GM21723 (cell line): ENCODE measurements around the gene NPC2.
A peak's percentile ranks its signal among the peaks of the same experiment; 100 is the strongest.

Experiments
- ATAC-seq: cut with Tn5 transposase; IDR thresholded peaks from one replicate; pipeline ENCODE4 v1.9.1; 2021; ENCODE audit warnings: mild to moderate bottlenecking, moderate library complexity; ENCODE audit not compliant: unreplicated experiment

Gene NPC2

DNA sequence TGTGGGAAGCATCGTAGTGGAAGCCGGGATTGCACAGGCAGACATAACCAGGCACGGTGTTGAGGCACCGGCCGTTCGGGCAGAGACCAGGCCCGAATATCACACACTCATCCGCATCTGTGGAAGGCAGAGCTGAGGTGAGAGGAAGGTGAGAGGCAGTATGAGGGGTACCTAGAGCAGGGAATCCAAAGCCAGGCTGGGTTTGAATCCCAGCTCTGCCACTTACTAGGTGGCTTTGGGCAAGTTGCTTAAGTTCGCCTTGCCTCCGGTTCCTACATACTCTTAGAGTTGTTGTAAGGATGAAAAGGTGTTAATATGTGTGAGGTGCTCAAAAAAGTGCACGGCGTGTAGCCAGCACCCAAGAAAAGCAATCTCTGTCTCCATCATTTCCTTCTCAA lies 10.8 kb upstream of the NPC2 start:
- no peak for ATAC-seq

DNA sequence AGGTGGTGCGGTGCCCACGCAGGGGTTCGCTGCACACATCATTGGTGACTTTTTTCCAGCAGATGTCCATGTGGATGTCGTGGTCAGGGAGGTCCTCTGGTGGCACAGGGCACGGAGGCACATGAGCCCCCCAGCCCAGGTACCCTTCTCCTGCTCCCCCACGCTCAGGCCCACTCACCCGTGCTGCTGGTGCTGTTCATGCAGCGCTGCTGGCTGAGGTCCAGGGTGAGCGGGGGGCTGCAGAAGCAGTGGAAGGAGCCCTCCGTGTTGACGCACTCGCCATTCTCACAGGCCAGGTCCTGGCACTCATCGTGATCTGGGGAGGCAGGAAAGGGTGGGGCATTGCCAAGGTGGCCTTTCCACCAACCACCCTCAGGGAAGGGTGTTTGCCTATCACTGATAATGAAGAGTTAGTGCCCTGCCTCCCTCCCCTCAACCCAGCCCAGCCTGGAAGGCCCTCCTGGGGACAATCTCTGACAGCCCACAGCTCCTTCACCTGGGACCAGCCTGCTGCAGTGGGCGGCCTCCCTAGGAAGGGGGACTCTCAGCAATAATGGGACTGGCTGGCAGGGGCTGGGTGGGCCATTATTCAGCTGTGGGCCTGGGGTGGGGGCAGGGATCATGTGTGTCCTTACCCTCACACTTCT lies 10.3 kb upstream of the NPC2 start:
- no peak for ATAC-seq

DNA sequence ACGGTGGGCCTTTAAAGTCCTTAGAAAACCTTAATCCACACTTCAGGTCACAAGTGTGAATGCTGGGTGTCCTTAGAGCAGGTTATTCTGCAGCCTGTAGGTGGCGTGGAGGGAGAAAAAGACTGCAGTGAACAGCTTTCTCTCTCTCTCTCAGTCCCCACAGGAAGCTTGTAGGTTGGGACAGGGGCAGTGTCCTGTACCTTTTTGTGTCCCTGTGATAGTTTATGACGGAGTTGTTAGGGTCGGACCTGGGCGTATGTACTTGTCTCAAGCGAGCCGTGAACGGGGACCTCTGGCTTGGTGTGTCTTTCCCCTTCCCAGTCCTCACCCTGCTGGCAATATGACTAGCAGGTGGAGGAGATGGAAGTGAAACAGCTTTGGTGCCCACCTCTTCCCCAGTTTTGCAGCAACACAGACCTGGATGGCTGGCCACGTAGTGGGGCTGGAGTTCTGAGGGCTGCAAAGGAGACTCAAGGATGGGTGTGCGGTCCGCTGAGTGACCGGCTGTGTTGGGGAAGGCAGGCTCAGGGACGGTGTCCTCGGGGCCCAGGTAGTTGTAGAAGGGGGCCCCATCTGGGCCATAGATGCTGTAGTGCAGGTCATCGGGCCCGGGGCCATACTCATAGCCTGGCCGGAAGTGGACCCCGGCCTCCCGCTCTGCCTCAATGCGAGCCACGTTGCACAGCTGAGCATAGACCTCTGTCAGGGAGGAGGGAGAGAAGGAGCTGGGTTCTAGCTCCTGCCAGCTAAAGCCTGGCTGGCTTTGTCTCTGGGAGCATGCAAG lies 9.3 kb upstream of the NPC2 start:
- ATAC-seq, result no peak

DNA sequence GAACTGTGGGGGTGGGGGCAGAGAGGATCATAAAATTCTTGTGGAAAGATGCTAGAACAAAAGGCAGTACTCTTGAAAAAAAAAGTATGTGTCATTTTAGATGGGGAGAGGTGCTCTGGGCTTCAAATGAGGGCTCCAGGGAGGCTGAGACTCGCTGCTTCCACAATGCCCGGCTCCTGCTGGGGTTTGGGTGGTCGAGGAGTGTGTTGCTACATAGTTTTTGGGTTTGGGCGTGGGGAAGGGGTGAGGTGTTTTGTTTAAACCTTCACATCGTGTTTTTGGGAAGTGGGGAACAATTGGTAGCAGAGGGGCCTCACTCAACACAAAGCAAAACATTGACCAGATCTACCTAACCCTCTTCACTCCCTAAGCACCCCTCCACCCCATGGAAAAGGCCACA lies 8.6 kb upstream of the NPC2 start:
- no peak for ATAC-seq

DNA sequence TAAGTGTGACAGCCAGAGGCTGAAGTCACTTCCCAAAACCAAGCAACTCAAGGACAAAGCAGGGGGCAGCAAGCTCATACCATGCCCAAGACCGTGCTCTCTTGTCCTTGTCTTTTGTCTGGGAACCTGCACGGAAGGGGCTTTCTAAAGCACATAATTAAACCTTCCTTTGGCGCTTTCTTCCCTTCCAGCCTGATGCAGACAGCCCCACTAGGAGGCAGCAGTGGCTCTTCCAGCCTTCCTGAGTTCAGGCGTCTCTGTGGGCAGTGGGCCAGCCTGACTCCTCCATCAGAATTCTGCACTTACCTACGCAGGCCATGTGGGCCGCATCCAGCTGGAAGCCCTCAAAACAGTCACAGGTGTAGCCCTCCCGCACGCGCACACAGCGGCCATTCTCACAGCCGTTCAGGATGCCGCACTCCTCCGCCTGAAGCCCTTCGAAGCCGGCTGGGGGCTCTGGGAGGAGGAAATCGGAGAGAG lies 8.1 kb upstream of the NPC2 start:
- ATAC-seq, result no peak

DNA sequence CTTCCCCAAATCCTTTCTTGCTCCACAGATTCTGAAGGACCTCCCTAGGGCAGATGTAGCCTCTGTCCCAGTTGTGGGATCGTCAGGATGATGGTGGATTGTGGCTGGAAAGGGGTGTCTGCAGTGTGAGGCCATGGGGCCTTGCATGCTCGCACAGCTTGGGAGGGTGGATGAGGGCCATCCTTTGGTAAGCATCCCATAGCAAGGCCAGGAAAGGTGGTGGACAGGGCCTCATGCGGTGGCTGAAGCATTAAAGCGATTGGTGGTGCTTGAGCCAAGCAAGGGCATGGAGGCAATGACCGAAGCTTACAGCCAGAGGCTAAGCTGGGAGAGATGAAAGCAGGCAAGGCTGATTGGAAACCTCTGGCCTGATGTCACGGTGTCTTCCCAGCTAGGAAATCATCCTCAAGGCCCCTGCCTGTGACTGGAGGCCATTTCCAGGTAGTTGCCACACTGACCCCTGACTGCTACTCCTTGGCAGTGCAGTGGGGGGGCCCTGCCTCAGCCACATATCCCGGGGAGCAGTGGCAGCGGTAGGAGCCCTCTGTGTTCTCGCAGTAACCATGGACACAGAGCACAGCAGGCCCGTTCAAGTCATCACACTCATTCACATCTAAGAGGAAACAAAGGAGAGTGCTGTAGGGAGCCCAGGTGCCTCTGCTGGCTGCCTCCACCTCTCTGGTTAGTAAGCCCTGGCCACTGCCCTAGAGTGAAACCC lies 7.5 kb upstream of the NPC2 start:
- no peak for ATAC-seq

DNA sequence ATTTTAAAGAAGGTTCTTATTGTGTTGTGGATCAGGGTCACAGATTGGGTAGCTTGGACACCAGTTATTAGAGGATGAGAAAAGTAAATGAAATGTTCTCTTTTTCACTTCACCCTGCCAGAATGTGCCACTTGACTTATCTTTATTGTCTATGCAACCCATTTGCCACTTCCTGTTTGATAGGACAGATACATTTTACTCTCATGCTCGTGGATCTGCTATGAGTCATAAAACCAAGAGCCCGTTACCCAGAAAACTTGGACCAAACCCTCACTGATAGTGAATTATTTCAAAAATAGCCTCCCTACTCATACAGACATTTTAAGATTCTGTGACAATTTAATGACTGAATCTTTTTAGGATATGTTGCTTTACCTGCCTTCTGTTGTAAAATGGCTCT lies 2.3 kb upstream of the NPC2 start:
- ATAC-seq, result no peak

DNA sequence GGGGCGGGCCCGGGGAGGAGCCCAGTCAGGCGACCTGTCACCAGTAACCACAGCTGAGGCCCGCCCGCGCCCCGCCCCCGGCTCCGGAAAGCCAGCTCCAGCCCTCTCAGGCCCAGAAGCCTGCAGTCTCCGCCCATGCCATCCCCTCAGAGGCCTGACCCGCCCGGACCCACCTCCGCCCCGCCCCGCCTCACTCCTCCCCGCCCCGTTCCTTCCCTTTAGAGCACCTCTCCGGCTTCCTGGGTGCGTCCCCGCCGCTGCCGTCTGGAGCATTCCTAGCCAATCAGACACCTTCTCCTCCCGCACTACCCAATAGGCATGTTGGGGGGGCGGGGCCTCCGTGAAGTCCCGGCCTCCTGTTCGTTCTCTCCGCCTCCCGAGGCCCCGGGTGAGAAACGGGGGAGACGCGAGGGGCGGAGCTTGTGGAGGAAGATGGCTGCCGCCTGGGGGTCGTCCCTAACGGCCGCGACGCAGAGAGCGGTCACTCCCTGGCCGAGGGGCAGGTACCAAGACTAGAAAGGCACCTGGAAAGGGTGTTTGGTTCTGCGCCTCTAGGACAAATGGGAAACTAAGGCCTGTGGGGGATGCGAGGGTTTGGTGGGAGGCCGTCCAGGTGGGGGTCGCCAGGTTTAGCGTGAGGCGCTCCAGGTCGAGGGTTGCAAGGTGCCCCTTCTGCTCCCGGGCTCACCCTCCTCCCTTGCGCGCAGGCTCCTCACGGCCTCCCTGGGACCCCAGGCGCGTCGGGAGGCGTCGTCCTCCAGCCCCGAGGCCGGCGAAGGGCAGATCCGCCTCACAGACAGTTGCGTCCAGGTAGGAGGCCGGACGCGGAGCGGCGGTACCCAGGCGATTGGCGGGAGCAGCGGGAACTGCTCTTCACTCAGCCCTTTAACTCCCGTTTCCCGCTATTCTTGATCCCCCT lies 497 bp upstream of the NPC2 start, which contains the start of gene ISCA2:
ISCA2 (plus strand) TSS at position 423 of the 919 bp plus-strand sequence; CDS start at position 433, 10 bp downstream.
- peak; percentile 88 for ATAC-seq

DNA sequence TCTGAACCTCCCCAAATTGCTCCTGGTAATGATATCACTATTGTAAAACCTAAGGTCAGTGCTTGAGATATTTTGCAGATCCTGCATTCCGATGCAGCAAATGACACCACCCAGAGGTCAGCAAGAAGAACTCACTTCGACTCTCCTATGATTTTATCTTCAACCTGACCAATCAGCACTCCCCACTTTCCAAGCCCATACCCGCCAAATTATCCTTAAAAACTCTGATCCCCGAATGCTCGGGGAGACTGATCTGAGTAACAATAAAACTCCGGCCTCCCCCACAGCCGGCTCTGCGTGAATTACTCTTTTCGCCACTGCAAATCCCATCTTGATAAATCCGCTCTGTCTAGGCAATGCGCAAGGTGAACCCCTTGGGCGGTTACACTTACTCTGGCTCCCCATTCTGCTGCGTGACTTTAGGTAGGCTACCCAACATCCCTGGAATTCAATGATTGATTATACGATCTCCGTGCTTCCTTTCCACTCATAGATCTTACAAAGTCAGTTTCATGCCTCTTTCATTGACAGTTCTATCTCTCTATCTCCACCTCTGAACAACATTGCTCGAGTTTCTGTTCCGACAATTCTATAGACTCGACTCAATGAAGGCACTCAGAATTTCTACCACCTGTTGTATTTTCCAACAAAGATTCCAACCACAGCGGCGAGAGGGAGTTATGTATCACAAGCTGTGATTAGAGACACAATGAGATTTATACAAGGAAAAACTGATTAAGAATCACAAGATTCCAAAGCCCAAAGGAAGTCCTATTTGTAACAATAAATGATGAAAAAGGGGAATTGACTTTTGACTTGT lies 939 bp downstream of the NPC2 start:
- no peak for ATAC-seq

DNA sequence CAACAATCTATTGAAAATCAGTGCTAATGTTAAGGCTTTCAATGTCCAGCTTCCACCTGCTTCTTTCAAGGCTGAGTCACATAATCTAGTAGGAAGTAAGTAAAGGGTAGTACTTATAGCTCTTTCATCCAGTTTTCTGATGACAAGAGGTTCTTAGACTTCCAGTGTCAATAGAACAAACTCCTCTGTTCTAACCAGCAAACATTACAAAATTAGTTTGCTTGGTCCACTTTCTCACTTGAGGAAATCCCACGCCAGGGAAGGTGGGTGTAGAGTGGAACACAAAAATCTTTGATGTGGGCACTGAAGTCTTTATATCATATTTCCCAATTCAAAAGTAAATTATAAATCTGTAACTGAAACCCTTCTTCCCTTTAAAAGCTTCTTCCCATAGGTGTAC lies 2.6 kb downstream of the NPC2 start:
- no peak for ATAC-seq

DNA sequence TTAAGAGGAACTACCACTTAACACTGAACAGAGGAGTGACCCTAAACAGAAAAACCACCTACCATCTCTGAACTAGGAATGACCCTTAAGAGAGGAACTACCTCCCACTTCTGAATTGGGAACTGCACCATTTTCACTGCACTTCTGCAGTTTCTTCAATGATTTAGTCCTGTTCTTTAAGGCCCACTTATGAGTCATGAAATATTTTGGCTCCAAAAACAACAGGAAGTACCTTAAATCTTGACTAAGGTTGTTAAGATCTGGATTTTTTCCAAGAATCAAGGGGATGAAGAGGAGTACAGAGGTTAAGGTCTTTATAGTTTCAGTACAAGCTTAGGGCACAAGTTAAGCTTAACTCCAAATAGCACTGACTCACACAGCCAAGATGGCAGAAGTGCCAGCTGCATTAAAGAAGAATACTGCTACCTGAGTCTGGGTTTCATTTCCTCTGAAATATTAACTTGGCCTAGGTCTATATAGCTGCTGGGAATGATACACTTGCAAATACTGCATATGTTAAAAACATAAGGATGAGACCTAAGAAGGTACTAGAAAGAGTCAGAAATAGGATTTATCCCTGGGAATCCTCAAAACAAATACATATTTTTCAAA lies 4.2 kb downstream of the NPC2 start:
- ATAC-seq, result no peak

DNA sequence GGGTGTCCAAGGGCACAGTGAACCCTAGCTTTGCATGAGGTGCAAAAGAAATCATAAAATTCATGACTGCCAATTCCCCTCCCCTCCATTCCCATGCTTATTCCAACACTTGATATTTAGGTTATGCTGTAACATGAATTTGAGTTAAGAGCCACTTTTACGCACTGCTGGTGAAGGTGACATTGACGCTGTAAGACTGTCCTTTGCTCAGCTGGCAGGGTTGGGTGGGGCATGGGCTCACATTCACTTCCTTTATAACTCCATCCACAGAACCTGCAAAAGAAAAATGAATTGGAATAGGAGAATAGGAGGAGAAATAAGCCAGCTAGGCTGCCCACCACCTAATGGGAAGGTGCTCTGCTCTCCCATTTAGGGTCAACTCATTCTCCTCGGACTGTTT lies 6.9 kb downstream of the NPC2 start:
- ATAC-seq, result no peak

DNA sequence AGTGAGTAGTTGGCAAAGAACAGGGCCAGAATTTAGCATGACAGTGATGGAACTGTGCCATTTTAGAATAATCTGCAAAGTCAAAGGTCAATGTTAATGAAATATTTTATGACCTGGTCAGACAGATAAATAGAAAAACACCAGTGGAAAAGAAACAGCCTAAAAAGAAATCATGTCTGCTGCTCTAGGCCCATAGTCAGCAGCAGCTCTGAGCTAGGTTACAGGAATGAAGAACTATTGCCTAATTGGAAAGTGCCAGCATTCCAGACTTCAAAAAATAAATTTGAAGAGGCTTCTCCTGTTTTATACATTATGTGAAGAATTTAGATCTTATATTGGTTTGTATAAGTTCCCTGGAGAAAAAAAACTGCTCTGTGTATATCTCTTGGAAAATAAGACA lies 9.8 kb downstream of the NPC2 start:
- ATAC-seq, result no peak

DNA sequence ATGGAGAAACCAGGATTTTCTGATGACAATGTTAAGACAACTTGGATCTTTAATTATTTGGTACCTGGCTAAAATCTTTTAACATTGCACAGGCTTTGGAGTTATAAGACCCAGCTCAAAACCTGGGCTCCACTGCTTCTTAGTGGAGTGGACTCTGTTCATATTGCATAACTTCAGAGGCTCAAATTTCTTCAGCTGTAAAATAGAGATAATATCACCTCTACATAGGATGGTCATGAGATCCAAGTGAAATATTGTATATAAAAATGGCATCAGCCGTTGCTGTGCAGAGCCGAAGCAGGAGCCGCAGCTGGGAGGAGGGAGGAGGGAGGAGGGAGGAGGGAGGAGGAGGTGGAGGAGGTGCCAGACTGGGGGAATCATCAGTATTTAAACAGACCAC lies 10.5 kb downstream of the NPC2 start:
- no peak for ATAC-seq

DNA sequence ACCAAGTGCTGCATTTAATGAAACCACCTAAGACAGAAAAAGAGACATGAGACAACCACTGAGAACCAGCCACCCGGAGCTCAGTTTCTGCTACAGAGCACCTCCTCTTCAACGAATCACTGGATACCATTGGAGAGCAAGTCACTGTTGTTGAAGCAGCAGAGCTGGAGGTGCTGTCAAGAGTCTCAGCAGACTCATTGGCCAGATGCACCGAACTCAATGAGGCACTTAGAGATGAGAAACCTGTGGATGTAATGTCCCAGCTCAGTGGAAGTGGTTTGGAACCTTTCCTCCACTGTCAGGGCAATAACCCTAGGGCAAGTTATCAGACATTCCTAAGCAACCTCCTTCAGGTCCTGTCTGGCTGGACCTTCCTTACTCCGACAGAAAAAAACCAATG lies 13.1 kb downstream of the NPC2 start:
- no peak for ATAC-seq

DNA sequence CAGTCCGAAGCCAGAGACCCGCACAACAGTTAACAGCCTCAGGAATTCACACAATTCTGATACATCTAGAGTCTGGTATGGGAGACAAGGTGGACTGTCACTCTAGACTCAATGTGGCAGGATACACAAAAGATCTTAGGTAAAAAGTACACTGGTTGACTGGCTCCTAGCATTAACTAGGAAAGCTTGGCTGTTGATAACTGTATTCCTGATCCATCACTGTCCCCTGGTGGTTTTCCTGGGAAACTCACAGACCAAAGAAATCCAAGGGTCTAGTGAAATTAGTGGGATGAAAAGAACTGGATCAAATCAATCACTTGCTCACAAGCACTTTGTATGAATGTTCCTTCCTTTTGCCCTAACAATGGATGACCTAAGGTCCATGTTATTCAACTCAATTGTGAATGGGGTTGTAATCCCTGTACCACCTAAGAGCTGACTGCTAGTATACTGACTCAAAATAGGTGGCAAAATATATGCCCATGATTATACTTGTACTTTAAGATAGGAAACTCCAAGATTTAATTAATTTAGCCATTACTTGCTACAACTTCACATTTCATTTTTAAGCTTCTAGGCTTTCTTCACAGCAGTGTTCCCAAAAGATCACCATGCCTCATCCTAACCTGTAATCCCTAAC lies 14.0 kb downstream of the NPC2 start:
- ATAC-seq, result no peak

DNA sequence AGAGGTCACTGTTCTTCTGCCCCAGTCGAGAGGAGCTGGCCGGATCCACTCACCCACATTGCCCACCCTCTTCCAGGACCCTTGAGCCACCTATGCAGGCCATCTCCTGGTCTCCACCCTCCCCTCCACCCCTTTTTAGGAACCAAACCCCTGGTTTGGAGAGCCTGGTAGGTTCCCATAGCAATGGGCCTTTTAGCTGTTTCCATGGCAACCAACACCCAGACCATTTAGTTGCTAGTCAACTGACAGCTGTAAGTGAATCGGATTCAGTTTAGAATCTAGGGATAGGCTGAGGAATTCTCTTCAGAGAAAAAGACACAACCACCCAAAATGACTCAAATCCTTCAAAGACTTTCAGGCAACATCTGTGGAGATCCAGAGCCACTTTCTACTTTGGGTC lies 16.5 kb downstream of the NPC2 start:
- no peak for ATAC-seq

DNA sequence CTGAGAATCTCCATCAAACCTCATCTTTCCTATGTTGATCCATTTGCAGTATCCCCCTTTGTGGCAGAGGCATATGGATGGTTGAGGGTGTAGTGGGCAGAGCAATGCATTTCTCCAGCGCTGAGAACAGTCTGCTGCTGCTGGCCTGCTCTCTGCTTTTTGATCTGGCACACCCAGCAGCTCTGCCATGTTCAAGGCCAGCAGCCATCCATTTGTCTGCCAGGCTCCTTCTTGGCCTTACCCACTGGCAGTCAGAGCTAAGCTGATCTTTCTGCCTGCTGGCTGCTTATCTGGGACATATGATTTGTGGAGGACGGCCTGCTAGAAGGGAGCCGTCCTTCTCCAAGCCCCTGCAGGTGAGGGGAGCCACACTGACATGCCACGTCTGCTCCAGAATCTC lies 17.0 kb downstream of the NPC2 start:
- no peak for ATAC-seq

DNA sequence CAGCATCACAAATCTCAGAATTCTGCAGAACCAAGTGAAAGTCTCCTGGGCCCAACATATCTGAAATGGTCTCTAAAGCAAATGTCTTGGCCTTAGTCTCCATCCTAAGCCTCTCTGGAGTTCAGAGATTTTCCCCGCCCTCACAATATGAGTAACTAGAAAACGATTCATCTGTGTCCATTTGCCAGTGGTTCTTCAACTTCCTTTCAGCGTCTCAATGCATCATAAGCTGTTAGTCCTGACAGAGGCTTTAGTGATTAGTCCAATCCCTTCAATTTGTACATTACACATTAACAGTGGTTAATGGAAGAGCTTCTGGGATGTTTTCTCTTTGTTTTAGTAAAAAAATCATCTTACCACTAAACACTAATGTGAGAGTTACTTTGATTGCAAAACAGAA lies 17.4 kb downstream of the NPC2 start:
- ATAC-seq, result no peak
